ENCODE results near the gene TNRC6A. TPM values are rescaled to one million over a fixed set of nuclear protein-coding genes. Genes with fewer than 3 reads are reported as not detected.
A peak's percentile ranks its signal among the peaks of the same experiment; 100 is the strongest.

The TNRC6A gene
- total and polyA plus RNA-seq, 2 of the 13 experiments (the other 11 are each of a cell fraction or from before 2014, with no cell fraction given): 30.9 to 43.6 TPM

GRCh38 chr16:24845726-24846547 is 116.5 kb downstream of the TNRC6A start, which contains the start of gene SLC5A11 (continued):
- TF ChIP-seq UBTF (CRISPR knock-in tag; IDR thresholded peaks at IDR 0.05) (peak; percentile 85), HOXA3 (CRISPR knock-in tag; IDR thresholded peaks at IDR 0.05) (peak; percentile 67), ZNF687 (CRISPR knock-in tag; IDR thresholded peaks at IDR 0.05) (peak; percentile 84), ARID5B (CRISPR knock-in tag; IDR thresholded peaks at IDR 0.05) (peak; percentile 63), ZSCAN5A (CRISPR knock-in tag; IDR thresholded peaks at IDR 0.05; ENCODE audit: borderline replicate concordance) (no peak), ZNF788 (CRISPR knock-in tag; IDR thresholded peaks at IDR 0.05; ENCODE audit: borderline replicate concordance) (peak; percentile 90), AHR (CRISPR knock-in tag; IDR thresholded peaks at IDR 0.05) (peak; percentile 52; the same call in 1 of the 2 replicates), ZMYM4 (CRISPR knock-in tag; IDR thresholded peaks at IDR 0.05) (peak; percentile 66), EED (CRISPR knock-in tag; IDR thresholded peaks at IDR 0.05) (peak; percentile 89), REL (CRISPR knock-in tag; conservative IDR thresholded peaks at IDR 0.05) (no peak), XRCC5 (optimal IDR thresholded peaks at IDR 0.05; ENCODE audit: low read length) (peak; percentile 58), SP5 (CRISPR knock-in tag; IDR thresholded peaks at IDR 0.05; ENCODE audit: borderline replicate concordance, low read depth) (peak; percentile 53), GABPB1 (CRISPR knock-in tag; IDR thresholded peaks at IDR 0.05) (peak; percentile 47), TBX2 (CRISPR knock-in tag; IDR thresholded peaks at IDR 0.05; ENCODE audit: borderline replicate concordance) (peak; percentile 79), BORCS8-MEF2B (CRISPR knock-in tag; IDR thresholded peaks at IDR 0.05) (peak; percentile 67; the same call in 1 of the 2 replicates), PPARG (CRISPR knock-in tag; conservative IDR thresholded peaks at IDR 0.05) (peak; percentile 32; the same call in 1 of the 2 replicates)
